SK-N-SH treated with all-trans-retinoic acid at 6 μM for 48 hours (cell line): ENCODE results near the gene ANKRD39.

Experiments used
- ATAC-seq: fragments of 200-7000 bp; cut with Tn5 transposase; 3 replicates; pipeline ENCODE4 v1.9.1; 2020; ENCODE audit warnings: mild to moderate bottlenecking, moderate library complexity
- ARNTL ChIP-seq: fragments of 450-650 bp; formaldehyde crosslinking; IDR thresholded peaks from 2 replicates; pipeline ENCODE4 v1.5.0; 2020; ENCODE audit warnings: low read depth, mild to moderate bottlenecking, moderate library complexity, borderline replicate concordance
- CSRNP3 ChIP-seq: fragments of 250-450 bp; sonication (Bioruptor Pico); IDR thresholded peaks from 2 replicates; pipeline ENCODE4 v1.5.1; 2021; ENCODE audit warnings: mild to moderate bottlenecking, moderate library complexity
- SNAI2 ChIP-seq: fragments of 250-450 bp; sonication (Bioruptor Pico); IDR thresholded peaks from 2 replicates; pipeline ENCODE4 v1.5.0; 2020; ENCODE audit warnings: mild to moderate bottlenecking, moderate library complexity
- ZNF565 ChIP-seq: fragments of 450-650 bp; formaldehyde crosslinking; conservative IDR thresholded peaks from 2 replicates; pipeline ENCODE4 v1.5.0; 2020; ENCODE audit warnings: low read depth, mild to moderate bottlenecking, moderate library complexity

The ANKRD39 gene

GRCh38 chr2:96798733-96799622 lies 58.8 kb downstream of the ANKRD39 start:
- TF ChIP-seq ARNTL = no peak
- TF ChIP-seq CSRNP3 (CRISPR knock-in tag) = no peak
- no peak for TF ChIP-seq ZNF565 (CRISPR knock-in tag)
- TF ChIP-seq SNAI2 = no peak
- ATAC-seq = no peak
